8988T (cell line): ENCODE measurements around the gene OVCA2.
A peak's percentile ranks its signal among the peaks of the same experiment; 100 is the strongest.

Experiments used
- DNase-seq: peaks from one replicate; pipeline ENCODE4 v3.0.0; 2011

Gene OVCA2

DNA sequence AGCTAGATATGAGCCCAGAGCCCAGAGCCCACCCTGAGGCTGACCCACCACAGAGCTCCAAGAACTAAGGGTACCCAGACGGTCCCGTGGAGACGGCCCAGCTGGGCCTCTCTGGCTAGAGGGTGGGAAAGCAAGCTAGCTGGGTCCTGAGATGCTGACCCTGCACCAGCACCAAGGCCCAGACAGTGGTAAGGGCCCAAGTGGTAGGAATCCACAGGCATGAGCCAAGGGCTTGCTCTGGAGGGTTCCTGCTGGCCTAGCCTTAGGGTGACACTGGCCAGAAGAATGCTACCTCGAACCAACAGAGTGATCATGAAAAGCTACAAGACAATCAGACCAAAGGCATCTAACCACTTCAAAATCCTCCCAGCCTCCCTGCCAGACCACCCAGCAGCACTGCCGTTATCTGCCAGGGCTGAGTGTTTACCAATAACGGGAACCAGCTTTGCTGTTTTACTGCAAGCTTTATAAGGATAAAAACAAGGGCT, 26.3 kb downstream of the OVCA2 start:
- no peak for DNase-seq

GRCh38 chr17:2068519-2069051, 26.8 kb downstream of the OVCA2 start:
- peak; percentile 53 for DNase-seq

- DNase-seq = no peak
Observed at GRCh38 chr17:2070241-2071023, 28.6 kb downstream of the OVCA2 start.

GRCh38 chr17:2071024-2071385, 29.2 kb downstream of the OVCA2 start:
- DNase-seq = no peak

DNA sequence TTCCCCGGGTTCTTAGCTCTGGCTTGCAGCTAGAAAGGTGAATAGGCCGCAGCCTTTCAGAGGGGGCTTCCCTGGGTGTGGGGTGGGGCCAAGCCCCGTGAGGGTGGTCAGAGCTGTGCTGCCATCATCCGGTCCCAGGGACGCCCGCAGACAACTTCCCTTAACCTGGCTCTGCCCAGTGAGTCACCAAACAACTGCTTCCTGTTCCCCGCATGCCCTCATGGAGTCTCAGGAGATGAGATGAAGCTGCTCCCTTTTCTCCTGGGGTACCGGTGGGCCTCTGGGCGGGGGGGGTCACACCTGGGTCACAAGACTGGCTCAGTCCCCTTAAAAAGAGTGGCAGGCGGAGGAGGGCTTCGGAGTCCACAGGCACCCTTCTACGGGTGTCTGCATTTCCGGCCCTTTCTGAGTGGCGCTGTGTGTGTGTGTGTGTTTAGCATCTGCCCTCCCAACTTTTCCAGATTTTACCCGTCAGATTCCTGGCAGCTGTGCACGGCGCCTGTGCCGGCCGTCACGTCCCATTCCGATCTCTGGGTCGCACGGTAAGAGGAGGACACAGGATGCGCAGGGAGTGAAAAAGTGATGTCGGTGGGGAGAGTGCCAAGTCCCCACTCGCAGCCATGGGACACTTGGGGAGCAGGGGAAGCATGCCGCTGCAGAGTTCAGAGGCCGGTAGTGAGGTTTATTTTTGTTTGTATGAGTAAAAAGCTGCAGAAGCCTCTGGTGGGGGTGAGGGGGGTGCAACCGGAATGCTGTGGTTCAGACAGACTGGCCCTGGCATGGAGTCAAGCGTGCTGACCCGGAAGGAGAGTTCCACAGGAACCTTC, 29.8 kb downstream of the OVCA2 start:
- DNase-seq = no peak

DNA sequence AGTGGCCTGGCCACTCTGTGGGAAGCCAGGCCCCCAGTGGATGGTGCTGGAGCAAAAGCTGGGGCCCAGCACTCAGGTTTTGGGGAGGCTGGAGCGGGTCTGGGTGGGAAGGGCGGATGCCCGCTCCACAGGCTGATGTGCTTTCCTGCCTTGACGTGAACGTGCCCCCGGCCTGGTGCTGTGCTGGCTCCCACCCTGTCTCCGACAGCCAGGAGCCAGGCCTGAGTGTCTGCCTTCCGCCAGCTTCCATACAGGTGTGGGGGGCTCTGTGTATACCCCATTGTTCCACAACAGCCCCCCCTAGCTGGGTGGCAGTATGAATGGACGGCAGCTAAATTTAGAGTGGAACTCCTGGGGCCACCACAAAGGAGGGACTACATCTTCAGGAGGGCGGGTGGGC, 33.1 kb downstream of the OVCA2 start:
- DNase-seq = no peak

GRCh38 chr17:2075336-2076086, 33.7 kb downstream of the OVCA2 start:
- no peak for DNase-seq

GRCh38 chr17:2076087-2076984, 34.5 kb downstream of the OVCA2 start:
- DNase-seq = no peak

DNA sequence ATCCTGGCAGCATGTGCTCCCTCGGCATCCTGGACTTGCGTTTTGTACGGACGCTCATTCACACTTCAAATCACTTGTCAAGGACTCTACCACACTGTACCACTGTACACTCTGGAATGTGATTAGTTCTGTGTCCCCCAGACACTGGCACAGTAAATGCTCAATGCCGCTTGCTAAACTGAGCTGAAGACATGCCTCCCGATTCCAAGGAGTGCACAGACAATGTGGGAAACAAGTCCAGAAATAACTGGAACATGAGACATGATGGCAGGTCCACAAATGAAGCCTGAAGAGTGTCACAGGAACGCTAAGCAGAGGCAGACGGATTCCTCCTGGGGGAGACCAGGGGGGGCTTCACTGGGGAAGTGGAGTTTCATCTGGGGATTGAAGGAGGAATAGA, 35.2 kb downstream of the OVCA2 start:
- no peak for DNase-seq

GRCh38 chr17:2081564-2081963, 39.7 kb downstream of the OVCA2 start:
- DNase-seq = no peak

GRCh38 chr17:2082003-2082781, 40.4 kb downstream of the OVCA2 start:
- DNase-seq = no peak

- no peak for DNase-seq
Observed at GRCh38 chr17:2083613-2084035, 41.8 kb downstream of the OVCA2 start.

- no peak for DNase-seq
Observed at GRCh38 chr17:2084036-2084765, 42.4 kb downstream of the OVCA2 start.

GRCh38 chr17:2084766-2085647, 43.2 kb downstream of the OVCA2 start:
- DNase-seq = no peak

DNA sequence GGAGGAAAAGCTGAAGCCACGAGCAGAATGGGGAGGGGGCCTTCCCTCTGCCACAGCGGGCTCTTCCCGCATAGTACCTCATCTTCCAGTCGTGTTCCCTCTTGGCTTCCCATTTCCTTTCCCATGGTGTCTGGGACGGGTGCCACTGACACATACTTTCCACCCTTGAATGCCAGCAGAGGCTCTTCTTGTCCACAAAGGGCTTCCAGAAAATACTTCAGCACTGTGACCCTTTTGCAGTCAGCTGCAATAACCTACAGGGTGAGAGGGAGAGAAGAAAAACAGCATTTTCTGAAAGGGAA, 43.8 kb downstream of the OVCA2 start:
- no peak for DNase-seq

GRCh38 chr17:2086306-2086705, 44.5 kb downstream of the OVCA2 start:
- no peak for DNase-seq

DNA sequence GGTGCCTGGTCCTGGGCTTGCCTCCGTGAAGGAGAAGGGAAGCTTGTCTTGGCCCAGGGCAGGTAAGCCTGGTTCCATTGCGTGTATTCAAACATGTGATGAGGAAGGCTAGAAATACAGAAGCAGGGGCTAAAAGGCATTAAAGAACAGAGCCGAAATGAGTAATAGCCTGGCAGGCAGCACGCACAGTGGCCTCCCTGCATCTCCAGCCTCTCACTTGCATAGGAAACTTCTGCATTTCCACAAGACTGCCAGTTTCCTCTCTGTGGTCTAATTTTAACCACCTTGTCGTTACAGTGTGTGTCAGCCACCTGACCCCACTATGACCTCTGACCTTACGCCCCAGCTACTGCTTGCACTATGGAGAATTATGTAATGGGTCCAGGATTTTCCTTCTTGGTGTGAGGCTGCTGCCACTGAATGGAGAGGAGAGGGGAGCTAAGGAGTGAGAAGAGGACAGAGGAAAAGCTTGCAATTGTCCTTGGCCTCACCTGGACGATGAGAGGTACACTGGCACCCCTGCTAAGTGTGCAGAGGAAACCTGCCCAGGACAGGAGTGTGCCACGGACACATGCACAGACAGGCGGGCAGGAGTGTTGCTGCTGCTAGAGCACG, 45.9 kb downstream of the OVCA2 start:
- no peak for DNase-seq

DNA sequence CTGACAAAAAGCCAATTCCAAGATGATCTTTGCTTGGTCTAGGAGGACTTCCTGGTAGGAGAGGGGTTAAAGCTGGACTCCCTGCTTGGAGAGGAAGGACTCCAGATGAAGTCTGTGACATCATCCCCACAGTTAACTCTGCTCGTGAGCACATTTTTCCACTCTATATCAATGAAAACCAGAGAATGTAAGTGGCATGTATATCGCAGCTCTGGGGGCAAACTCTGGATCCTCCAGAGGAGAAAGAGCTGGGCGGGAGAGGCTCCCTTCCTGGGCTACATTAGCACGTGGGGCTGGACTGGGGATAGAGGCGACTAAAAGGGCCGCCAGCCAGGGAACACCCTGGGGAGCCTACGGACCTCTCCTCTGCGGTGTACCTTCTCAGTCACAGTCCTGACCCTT, 47.2 kb downstream of the OVCA2 start:
- no peak for DNase-seq

- DNase-seq = no peak
Observed at GRCh38 chr17:2090210-2090641, 48.4 kb downstream of the OVCA2 start.
